Fibroblast of peridontal ligament (primary cell): ENCODE results near the gene PLPP2.

Experiments
- DNase-seq: peaks from one replicate; pipeline ENCODE4 v3.0.0-alpha.2; 2010; ENCODE audit errors: extremely low read depth

PLPP2 gene

GRCh38 chr19:315811-316210 is 24.6 kb upstream of the PLPP2 start:
- no peak for DNase-seq

GRCh38 chr19:313988-314815 is 23.0 kb upstream of the PLPP2 start:
- no peak for DNase-seq

- no peak for DNase-seq
These were observed 22.2 kb upstream of the PLPP2 start for GRCh38 chr19:313169-313987.

- DNase-seq = no peak
These were observed 20.6 kb upstream of the PLPP2 start for GRCh38 chr19:311813-312261.

DNA sequence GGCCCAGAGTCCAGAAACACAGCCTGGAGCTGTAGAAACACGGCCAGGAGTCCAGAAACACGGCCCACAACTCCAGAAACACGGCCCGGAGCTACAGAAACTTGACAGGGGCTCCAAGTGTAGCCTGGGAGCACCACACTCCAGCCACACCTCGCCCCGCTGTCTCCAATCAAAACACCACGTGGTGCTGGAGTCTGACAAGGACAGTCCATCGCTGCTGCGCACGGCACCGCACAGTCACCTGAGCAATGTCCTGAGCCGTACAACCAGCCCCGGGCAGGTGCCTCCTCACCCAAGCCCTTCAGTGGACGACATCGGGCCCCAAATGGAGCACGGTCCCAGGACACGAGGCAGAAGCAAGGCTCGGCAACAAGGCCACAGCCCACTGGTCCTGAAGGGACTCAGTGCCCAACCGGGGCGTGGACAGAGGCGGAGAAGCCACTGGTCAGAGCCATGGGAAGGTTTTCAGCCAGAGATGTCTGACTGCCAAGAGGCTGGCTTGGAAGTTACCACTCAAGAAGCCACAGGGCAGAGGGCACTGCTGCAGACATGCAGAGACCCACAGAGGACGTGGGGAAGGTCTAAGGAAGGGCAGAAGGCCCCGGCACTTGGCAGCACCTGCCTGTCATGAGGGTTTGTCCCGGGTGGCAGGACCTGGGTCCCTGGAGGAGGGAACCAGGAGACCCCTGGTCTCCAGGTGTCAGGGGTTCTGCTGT is 19.7 kb upstream of the PLPP2 start:
- DNase-seq = no peak

- no peak for DNase-seq
These were observed 19.0 kb upstream of the PLPP2 start for GRCh38 chr19:310141-310651.

GRCh38 chr19:309206-309565 is 18.0 kb upstream of the PLPP2 start:
- DNase-seq = no peak

GRCh38 chr19:308471-309205 is 17.4 kb upstream of the PLPP2 start:
- no peak for DNase-seq

- DNase-seq = no peak
These were observed 16.7 kb upstream of the PLPP2 start for GRCh38 chr19:307793-308420.

DNA sequence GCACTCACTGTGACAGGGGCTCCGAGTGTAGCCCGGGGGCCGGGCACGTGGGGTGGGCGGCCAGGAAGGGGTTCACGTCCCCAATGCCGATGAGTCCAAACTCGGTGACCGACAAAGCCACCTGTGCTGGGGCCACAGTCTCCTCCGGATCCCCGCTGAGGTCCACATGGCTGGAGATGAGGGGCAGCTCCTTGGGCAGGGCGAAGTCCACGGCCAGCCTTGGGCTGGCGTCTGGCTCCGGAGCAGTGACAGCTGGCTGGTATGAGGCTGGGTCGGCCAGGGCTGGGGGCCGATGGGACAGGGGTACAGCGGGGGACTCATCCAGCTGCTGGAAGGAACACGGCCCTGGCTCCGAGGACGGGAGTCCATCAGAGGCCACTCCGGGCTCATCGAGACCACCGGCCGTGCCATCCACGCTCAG is 15.9 kb upstream of the PLPP2 start:
- no peak for DNase-seq

- DNase-seq = no peak
These were observed 15.1 kb upstream of the PLPP2 start for GRCh38 chr19:306151-306900.

- DNase-seq = no peak
These were observed 14.3 kb upstream of the PLPP2 start for GRCh38 chr19:305240-306150.

- DNase-seq = no peak
These were observed 5.4 kb upstream of the PLPP2 start for GRCh38 chr19:296476-297225.

- DNase-seq = no peak
These were observed 4.6 kb upstream of the PLPP2 start for GRCh38 chr19:295687-296370.

- no peak for DNase-seq
These were observed 3.9 kb upstream of the PLPP2 start for GRCh38 chr19:294946-295686.

GRCh38 chr19:294341-294945 is 3.2 kb upstream of the PLPP2 start:
- DNase-seq = no peak
